CD4-positive, alpha-beta T cell (primary cell): Measurements from ENCODE around the gene LAMTOR2. TPM values are rescaled to one million over a fixed set of nuclear protein-coding genes. Genes with fewer than 3 reads are reported as not detected.

Source experiments
- ATAC-seq: fragments of 200-7000 bp; cut with Tn5 transposase; one replicate; pipeline ENCODE4 v1.10.0; 2022; ENCODE audit warnings: mild to moderate bottlenecking; ENCODE audit not compliant: poor library complexity
- CTCF ChIA-PET: fragments of 350-600 bp; sonication (Branson Sonifier 250); formaldehyde crosslinking; loops from one replicate; lab custom pipeline; 2021; ENCODE audit warnings: antibody characterized with exemption, inconsistent platforms; lab: Charles Lee
- POLR2A ChIA-PET: fragments of 350-600 bp; sonication (Branson Sonifier 250); formaldehyde crosslinking; loops from one replicate; lab custom pipeline; 2021; ENCODE audit warnings: antibody characterized with exemption, inconsistent platforms; lab: Charles Lee
- DNase-seq, 14 experiments: peaks; one replicate each; pipeline ENCODE4 v3.0.0-alpha.2; 2013 to 2020; ENCODE audit warnings: mixed read lengths in 2 of 14
- H3K27ac ChIP-seq, 2 donors: one replicate each; pipeline versions ENCODE4 v1.5.1 to v1.7.0; 2013; ENCODE audit warnings: low read length in 2 of 2, low read depth in 1 of 2, mild to moderate bottlenecking in 1 of 2
- H3K27me3 ChIP-seq, 2 experiments: 1 replicate in 1 of 2; 2 replicates in 1 of 2; pipeline versions ENCODE4 v1.6.1 to v1.7.0; 2013; ENCODE audit warnings: low read length in 2 of 2, control low read depth in 1 of 2, mild to moderate bottlenecking in 1 of 2, moderate library complexity in 1 of 2; ENCODE audit not compliant: insufficient read depth in 2 of 2, control insufficient read depth in 1 of 2
- H3K36me3 ChIP-seq: one replicate; pipeline ENCODE4 v1.6.1; 2013; ENCODE audit warnings: low read length, control low read depth; ENCODE audit not compliant: insufficient read depth
- H3K4me1 ChIP-seq: one replicate; pipeline ENCODE4 v1.6.1; 2013; ENCODE audit warnings: low read length, control low read depth; ENCODE audit not compliant: insufficient read depth
- H3K4me3 ChIP-seq: one replicate; pipeline ENCODE4 v1.5.1; 2013; ENCODE audit warnings: mild to moderate bottlenecking, low read length, moderate library complexity
- H3K9me3 ChIP-seq, 2 experiments: 1 replicate in 1 of 2; 2 replicates in 1 of 2; pipeline versions ENCODE4 v1.6.1 to v1.7.0; 2013; ENCODE audit warnings: low read length in 2 of 2, mild to moderate bottlenecking in 2 of 2, control low read depth in 1 of 2, moderate library complexity in 1 of 2; ENCODE audit not compliant: control insufficient read depth in 1 of 2, insufficient read depth in 1 of 2
- H3K27ac Mint-ChIP-seq: one replicate; pipeline ENCODE4 v1.8.0; 2020; ENCODE audit warnings: mixed read lengths
- H3K27me3 Mint-ChIP-seq: one replicate; pipeline ENCODE4 v1.8.0; 2021; ENCODE audit warnings: mixed read lengths
- H3K36me3 Mint-ChIP-seq: one replicate; pipeline ENCODE4 v1.8.0; 2021; ENCODE audit warnings: low read depth, mixed read lengths
- H3K4me1 Mint-ChIP-seq: one replicate; pipeline ENCODE4 v1.8.0; 2021; ENCODE audit warnings: low read depth, mixed read lengths
- H3K4me3 Mint-ChIP-seq: one replicate; pipeline ENCODE4 v1.8.0; 2020; ENCODE audit warnings: mild to moderate bottlenecking, mixed read lengths
- H3K9me3 Mint-ChIP-seq: one replicate; pipeline ENCODE4 v1.8.0; 2020; ENCODE audit warnings: mixed read lengths
- intact Hi-C, 2 experiments: fragments of 100-400 bp; cut with DNase I in 1 of 2; cut with micrococcal nuclease in 1 of 2; formaldehyde crosslinking; loops; one replicate each; pipeline versions ENCODE4 v1.15.1 to v1.9.0; 2023 to 2025; cut with DNase I, micrococcal nuclease
- total RNA-seq, 174 experiments: library from RNA in 2 of 174; stranded (reverse) in 2 of 174; gene quantifications; one replicate each; pipeline ENCODE4 v1.2.3 and lab custom pipeline; 2021 to 2026
- TF ChIP-seq, protein P1 (sequence below): fragments of 200-600 bp; IDR thresholded peaks from one replicate; pipeline ENCODE4 v1.8.0; 2022; ENCODE audit warnings: antibody characterized with exemption, mild to moderate bottlenecking

LAMTOR2 gene
- total RNA-seq, 2 experiments from 2014 or later, result 7.0 to 8.7 TPM

DNA sequence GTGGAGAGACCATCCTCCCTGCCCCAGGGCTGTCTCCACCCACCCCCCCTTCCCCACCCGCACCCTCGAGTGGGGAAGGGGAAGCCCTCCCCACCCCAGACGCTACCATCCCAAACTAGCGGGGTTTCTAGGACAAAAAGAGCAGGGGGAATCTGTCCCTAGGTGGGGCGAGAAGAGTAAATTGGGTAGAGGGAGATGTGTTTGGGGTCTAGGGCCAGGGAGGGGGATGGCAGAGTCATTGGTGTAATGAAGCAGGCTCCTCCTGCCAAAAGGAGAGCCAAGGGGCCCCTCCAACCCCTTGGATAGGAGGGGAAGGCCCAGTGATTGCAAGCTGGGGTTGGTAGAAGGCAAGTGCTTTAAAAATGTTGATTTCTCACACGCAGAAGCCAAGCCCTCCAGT lies 17.7 kb downstream of the LAMTOR2 start:
- Histone ChIP-seq H3K27me3 (no peaks in the 10 kb centered on the region), H3K9me3 (no peaks in the 10 kb centered on the region), H3K36me3 (no peaks in the 10 kb centered on the region), H3K4me3 (no peak overlapping the region), H3K27ac (no peak overlapping the region), H3K4me1 (no peaks in the 10 kb centered on the region)
- no peak for DNase-seq
- TF ChIP-seq, protein P1, sequence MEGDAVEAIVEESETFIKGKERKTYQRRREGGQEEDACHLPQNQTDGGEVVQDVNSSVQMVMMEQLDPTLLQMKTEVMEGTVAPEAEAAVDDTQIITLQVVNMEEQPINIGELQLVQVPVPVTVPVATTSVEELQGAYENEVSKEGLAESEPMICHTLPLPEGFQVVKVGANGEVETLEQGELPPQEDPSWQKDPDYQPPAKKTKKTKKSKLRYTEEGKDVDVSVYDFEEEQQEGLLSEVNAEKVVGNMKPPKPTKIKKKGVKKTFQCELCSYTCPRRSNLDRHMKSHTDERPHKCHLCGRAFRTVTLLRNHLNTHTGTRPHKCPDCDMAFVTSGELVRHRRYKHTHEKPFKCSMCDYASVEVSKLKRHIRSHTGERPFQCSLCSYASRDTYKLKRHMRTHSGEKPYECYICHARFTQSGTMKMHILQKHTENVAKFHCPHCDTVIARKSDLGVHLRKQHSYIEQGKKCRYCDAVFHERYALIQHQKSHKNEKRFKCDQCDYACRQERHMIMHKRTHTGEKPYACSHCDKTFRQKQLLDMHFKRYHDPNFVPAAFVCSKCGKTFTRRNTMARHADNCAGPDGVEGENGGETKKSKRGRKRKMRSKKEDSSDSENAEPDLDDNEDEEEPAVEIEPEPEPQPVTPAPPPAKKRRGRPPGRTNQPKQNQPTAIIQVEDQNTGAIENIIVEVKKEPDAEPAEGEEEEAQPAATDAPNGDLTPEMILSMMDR, result no peak
- intact Hi-C loops, result no loop called here
- Mint-ChIP-seq H3K4me1 (no peaks in the 10 kb centered on the region), H3K4me3 (no peak overlapping the region), H3K27ac (no peak overlapping the region), H3K36me3 (no peaks in the 10 kb centered on the region), H3K27me3 (no peaks in the 10 kb centered on the region), H3K9me3 (no peaks in the 10 kb centered on the region)
- ChIA-PET POLR2A (no interaction called here), CTCF (no interaction called here)
- no peak for ATAC-seq

DNA sequence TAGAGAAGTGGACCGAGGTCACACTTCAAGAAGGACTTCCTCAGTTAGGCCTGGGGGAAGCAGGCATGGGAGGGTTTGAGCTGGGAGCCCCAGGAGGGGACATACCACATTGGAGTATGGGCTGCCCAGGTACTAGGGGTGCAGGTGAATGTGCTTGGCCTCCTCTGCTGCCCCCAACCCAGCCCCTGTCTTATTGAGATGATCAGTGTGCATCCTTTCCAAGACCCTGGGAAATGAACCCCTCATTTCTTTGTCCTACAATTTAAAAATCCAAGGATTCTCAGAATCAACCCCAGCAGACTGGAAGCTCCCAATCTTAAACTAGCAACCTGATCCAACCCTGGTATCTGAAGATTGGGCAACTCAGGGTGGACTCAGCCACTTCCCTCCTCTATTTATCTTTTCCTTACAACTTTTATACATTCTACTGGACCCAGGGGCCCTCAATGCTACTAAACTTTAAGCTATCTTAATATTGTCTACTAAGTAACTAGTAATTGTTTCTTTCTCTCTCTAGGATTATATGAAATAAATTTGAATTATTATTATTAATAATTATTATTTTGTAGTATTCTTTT lies 18.6 kb downstream of the LAMTOR2 start:
- Mint-ChIP-seq H3K4me3 (no peak overlapping the region), H3K9me3 (no peaks in the 10 kb centered on the region), H3K27ac (no peak overlapping the region), H3K4me1 (no peaks in the 10 kb centered on the region), H3K36me3 (no peaks in the 10 kb centered on the region), H3K27me3 (no peaks in the 10 kb centered on the region)
- TF ChIP-seq, protein P1, result no peak
- intact Hi-C loops, result no loop called here
- no peak for ATAC-seq
- H3K36me3 ChIP-seq, result no peaks in the 10 kb centered on the region
- no peak for DNase-seq
- H3K27ac ChIP-seq, result no peak overlapping the region
- no peaks in the 10 kb centered on the region for H3K9me3 ChIP-seq
- H3K27me3 ChIP-seq, result no peaks in the 10 kb centered on the region
- no peak overlapping the region for H3K4me3 ChIP-seq
- ChIA-PET POLR2A (no interaction called here), CTCF (no interaction called here)
- no peaks in the 10 kb centered on the region for H3K4me1 ChIP-seq

DNA sequence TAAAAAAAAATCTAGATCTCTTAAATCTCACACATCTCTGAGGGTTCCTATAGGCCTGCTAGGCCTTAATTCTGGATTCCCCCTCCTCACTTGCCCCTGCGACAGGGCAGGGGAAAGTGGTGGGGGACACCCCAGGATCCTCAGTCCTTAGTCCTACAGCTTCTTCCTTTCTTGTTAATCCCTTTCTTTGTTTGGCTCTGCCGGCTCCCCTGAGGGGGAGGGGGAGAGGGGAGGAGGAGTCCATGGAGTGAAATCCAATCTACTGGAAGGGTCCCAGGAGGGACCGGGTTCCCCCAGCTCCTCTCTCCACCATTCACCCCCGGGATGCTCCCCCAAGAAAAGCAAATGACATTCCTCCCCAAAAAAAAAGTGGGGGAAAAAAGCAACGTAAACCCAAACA lies 19.2 kb downstream of the LAMTOR2 start:
- DNase-seq (no peak), ATAC-seq (no peak)
- no peaks in the 10 kb centered on the region for H3K9me3 Mint-ChIP-seq
- H3K4me3 Mint-ChIP-seq, result no peak overlapping the region
- TF ChIP-seq, protein P1, result no peak
- no peaks in the 10 kb centered on the region for H3K4me1 ChIP-seq
- no peaks in the 10 kb centered on the region for H3K27me3 ChIP-seq
- intact Hi-C loops, result no loop called here
- CTCF ChIA-PET, result no interaction called here
- H3K27me3 Mint-ChIP-seq, result no peaks in the 10 kb centered on the region
- no peaks in the 10 kb centered on the region for H3K36me3 ChIP-seq
- no peaks in the 10 kb centered on the region for H3K36me3 Mint-ChIP-seq
- H3K9me3 ChIP-seq, result no peaks in the 10 kb centered on the region
- no peaks in the 10 kb centered on the region for H3K4me1 Mint-ChIP-seq
- H3K27ac ChIP-seq, result no peak overlapping the region
- POLR2A ChIA-PET, result no interaction called here
- H3K4me3 ChIP-seq, result no peak overlapping the region
- no peak overlapping the region for H3K27ac Mint-ChIP-seq
